Neuron (in vitro differentiated cells): ENCODE data around the gene PPCS.

Experiments
- H2AFZ ChIP-seq: one replicate; pipeline ENCODE4 v1.6.1; 2013; ENCODE audit warnings: low read depth, mild to moderate bottlenecking, inconsistent platforms, low read length, moderate library complexity
- H3K27me3 ChIP-seq: one replicate; pipeline ENCODE4 v1.6.1; 2013; ENCODE audit warnings: low read length; ENCODE audit not compliant: insufficient read depth
- H3K36me3 ChIP-seq: one replicate; pipeline ENCODE4 v1.6.1; 2013; ENCODE audit warnings: low read length; ENCODE audit not compliant: insufficient read depth
- H3K4me1 ChIP-seq: one replicate; pipeline ENCODE4 v1.6.1; 2013; ENCODE audit warnings: low read length; ENCODE audit not compliant: insufficient read depth
- H3K4me3 ChIP-seq: 2 replicates; pipeline ENCODE4 v1.5.1; 2013; ENCODE audit warnings: mild to moderate bottlenecking, low read length, moderate library complexity
- H3K9me3 ChIP-seq: one replicate; pipeline ENCODE4 v1.6.1; 2013; ENCODE audit warnings: low read length

Gene PPCS

DNA sequence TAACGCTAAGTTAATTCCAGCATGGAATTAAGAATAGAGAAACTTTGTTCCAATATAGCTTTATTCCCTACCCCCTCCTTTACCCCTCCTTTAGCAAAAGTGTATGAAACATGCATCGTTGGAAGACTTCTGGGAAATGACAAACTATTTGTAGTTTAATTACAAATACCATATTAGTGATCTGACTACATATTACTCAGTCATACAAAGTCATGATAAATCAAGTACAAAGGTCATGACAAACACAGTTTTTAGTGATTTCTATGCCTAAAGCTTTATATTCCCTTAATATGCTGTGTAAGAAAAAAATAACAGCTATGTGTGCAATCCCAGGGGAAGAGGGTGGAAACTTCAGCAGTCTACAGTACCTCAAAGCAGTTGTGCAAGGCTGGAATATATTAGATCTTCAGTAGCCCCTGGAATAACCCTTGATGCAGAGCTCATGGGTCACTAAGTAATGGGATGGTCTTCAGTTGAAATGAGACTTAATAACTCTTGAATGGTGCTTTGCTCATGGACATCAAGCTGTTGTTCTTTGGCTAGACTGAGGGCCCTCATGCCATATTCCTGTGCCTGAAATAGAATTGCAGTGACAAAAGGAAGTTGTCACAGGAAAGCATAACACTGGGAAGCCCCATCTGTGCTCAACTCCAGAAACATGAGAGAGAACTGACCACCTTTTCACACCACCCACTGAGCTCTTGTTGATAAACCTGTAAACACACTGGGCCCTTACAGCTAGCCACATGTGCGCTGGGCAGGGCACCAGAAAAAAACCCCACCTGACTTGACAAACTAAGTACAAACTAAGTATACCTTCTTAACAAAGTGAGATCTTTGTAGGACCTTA is 25.8 kb upstream of the PPCS start:
- Histone ChIP-seq H3K27me3 (no peaks in the 10 kb centered on the region), H3K9me3 (no peaks in the 10 kb centered on the region), H3K36me3 (no peaks in the 10 kb centered on the region), H2AFZ (no peak overlapping the region), H3K4me1 (no peaks in the 10 kb centered on the region), H3K4me3 (no peak overlapping the region)

DNA sequence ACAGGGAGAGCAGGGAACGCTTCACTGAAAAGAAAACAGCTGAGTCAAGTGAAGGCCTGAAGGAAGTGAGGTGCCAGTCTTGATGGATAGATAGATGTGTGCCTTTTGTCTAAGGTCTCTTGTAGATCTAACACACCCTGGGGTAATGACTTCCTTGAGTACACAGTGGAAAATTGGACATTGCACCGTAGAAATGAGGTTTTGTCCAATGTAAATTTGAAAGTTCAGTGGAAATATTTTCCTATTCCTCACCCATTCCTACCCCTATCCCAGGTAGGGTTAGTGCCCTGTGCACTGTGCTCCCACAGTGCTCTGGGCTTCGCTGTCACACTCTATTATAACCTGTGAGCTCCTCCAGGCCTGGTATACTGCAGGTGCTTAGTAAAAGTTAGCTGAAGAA is 24.8 kb upstream of the PPCS start:
- H3K27me3 ChIP-seq, result no peaks in the 10 kb centered on the region

DNA sequence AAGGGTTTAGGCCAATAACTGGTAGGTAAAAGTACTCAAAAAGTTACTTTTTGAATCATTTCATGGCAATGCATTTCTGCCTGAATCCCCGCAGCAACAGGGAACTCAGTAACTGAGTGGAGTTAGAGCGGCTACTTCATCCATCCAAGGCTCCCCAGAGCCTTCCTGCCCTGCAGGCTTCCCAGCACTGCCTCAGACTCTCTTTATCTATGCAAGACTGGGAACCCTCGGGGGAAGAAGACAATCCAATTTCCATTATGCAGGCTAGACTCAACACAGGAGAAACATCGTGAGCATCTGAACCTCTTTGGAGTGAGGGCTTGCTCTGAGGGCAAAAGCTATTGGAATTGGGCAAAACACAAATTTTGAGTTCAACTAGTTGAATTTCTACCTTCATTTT is 23.6 kb upstream of the PPCS start:
- Histone ChIP-seq H3K27me3 (no peaks in the 10 kb centered on the region), H3K9me3 (no peaks in the 10 kb centered on the region)

More for the DNA sequence above, 24.8 kb upstream of the PPCS start:
- H2AFZ ChIP-seq, result no peak overlapping the region
- H3K36me3 ChIP-seq, result no peaks in the 10 kb centered on the region
- H3K4me3 ChIP-seq, result no peak overlapping the region
- H3K9me3 ChIP-seq, result no peaks in the 10 kb centered on the region
- no peaks in the 10 kb centered on the region for H3K4me1 ChIP-seq

DNA sequence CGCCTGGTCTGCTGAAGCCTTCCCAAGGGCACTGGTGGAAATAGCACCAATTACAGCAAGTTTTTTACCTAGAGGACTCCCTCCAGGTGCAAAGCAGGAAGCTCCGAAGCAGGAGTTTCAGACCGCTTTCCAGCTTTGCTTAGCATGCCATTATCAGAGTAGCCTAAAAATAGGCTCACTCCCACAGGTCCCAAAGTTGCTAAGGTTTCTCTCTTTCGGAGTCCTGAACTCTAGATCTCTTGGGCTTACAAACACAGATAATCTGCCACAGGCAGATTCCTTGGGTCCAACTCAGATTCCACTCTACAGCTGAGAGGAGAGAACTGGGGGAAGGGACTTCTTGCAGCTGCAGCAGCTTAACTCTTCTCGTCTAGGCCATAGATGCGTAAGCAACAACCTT is 23.0 kb upstream of the PPCS start:
- H3K4me1 ChIP-seq, result no peaks in the 10 kb centered on the region
- no peaks in the 10 kb centered on the region for H3K27me3 ChIP-seq
- H3K4me3 ChIP-seq, result no peak overlapping the region
- H3K36me3 ChIP-seq, result no peaks in the 10 kb centered on the region
- H2AFZ ChIP-seq, result no peak overlapping the region
- no peaks in the 10 kb centered on the region for H3K9me3 ChIP-seq

More for the DNA sequence above, 23.6 kb upstream of the PPCS start:
- H3K36me3 ChIP-seq, result no peaks in the 10 kb centered on the region
- H3K4me1 ChIP-seq, result no peaks in the 10 kb centered on the region
- H2AFZ ChIP-seq, result no peak overlapping the region
- no peak overlapping the region for H3K4me3 ChIP-seq

DNA sequence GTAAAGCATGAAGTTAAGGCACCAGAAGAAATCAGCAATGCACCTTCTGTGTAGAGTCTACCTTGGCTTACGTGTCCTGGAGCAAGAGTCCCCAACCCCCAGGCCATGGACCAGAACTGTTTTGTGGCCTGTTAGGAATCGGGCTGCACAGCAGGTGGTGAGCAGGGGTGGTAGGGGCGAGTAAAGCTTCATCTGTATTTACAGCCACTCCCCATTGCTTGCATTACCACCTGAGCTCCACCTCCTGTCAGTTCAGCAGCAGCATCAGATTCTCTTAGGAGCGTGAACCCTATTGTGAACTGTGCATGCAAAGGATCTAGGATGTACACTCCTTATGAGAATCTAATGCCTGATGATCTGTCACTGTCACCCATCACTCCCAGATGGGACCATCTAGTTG is 22.0 kb upstream of the PPCS start:
- Histone ChIP-seq H3K4me3 (no peak overlapping the region), H3K36me3 (no peaks in the 10 kb centered on the region), H3K27me3 (no peaks in the 10 kb centered on the region), H3K4me1 (no peaks in the 10 kb centered on the region), H2AFZ (no peak overlapping the region), H3K9me3 (no peaks in the 10 kb centered on the region)

DNA sequence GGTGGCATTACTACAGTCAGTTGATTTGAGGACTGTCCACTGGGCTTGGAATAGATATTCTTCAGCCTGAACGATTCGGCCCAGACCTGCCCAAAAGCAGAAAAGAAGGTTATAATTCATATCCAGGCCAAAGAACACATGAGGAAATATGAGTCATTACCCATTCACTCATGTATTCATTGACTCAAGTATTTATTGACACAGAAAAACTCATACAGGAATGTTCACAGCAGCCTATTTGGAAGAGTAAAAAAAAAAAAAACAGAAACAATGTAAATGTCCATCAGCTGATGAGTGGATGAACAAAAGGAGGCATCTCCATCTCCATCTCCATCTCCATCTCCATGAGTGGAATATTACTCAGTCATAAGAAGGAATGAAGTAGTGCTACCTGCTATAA is 16.4 kb upstream of the PPCS start:
- no peaks in the 10 kb centered on the region for H3K36me3 ChIP-seq
- no peaks in the 10 kb centered on the region for H3K27me3 ChIP-seq
- H2AFZ ChIP-seq, result no peak overlapping the region
- H3K4me3 ChIP-seq, result no peak overlapping the region
- no peaks in the 10 kb centered on the region for H3K4me1 ChIP-seq
- H3K9me3 ChIP-seq, result no peaks in the 10 kb centered on the region

DNA sequence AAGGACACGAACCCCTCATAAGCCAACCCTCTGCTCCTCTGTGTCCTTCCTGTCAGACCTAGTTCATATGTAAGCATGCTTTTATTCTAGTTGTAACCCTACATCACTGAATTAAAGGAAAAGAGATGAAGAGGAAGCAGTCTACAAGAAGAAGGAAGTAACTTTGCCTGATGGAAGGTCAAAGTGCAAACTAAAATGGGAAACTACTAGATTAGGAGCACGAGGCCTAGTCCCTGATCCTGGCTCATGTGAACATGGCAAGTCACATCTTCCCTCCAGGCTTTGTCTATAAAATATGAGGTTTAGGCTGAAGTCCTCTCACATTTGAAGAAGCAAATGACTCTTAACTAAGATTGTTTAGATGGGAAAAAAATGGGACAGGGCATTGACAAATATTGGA is 13.7 kb upstream of the PPCS start:
- no peak overlapping the region for H3K4me3 ChIP-seq
- no peaks in the 10 kb centered on the region for H3K4me1 ChIP-seq
- no peak overlapping the region for H2AFZ ChIP-seq
- H3K27me3 ChIP-seq, result no peaks in the 10 kb centered on the region
- no peaks in the 10 kb centered on the region for H3K36me3 ChIP-seq
- H3K9me3 ChIP-seq, result no peaks in the 10 kb centered on the region

DNA sequence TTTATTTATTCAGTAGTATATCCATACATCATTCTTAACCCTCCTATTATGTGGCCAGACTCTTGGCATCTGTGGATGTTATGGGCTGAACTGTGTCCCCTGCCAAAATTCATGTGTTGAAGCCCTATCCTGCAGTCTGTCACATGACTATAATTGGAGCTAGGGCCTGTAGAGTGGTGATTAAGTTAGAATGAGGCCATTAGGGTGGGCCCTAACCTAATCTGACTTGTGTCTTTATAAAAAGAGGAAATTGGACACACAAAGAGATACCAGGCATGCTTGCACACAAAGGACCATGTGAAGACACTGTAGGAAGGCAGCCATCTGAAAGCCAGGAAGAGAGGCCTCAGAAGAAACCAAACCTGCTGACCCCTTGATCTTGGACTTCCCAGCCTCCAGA is 7.1 kb upstream of the PPCS start:
- H2AFZ ChIP-seq, result no peak overlapping the region

DNA sequence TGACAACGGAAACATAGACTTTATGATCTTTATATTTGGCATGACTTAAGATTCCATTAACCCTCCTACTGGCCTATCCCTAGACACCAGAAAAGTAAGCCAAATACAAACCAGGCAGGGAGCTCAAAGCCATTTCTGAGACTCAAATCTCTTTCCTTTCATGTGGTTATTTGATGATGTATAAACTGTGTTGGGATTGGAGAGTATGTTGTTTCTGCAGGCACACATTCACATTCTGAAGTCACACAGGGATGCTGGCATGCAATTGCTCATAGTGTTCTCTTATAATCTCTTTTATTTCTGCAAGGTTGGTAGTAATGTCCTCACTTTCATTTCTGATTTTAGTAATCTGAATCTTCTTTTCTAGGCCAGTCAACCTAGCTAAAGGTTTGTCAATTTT is 6.3 kb upstream of the PPCS start:
- Histone ChIP-seq H3K36me3 (no peaks in the 10 kb centered on the region), H3K4me1 (no peaks in the 10 kb centered on the region), H2AFZ (no peak overlapping the region), H3K9me3 (no peaks in the 10 kb centered on the region), H3K27me3 (no peaks in the 10 kb centered on the region), H3K4me3 (no peak overlapping the region)

More for the DNA sequence above, 7.1 kb upstream of the PPCS start:
- Histone ChIP-seq H3K4me3 (no peak overlapping the region), H3K4me1 (no peaks in the 10 kb centered on the region), H3K36me3 (no peaks in the 10 kb centered on the region), H3K9me3 (no peaks in the 10 kb centered on the region), H3K27me3 (no peaks in the 10 kb centered on the region)

DNA sequence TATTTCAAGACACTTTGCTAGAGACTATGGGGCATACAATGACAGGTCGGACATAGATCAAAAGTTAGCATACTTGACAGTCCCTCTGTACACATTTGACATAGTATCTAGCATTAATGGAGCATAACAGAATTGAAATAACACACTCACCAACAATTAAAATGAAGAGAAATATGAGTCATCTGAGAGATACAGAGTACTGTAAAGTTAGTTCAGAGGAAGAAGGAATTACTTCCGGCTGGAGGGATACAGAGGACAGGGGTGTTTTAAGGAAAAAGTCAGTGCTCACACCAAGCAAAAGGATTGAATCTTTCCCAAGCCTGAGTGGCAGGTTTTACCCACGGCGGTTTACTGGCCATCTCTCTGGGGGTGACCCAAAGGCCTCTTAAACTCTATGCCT is 3.0 kb upstream of the PPCS start:
- no peaks in the 10 kb centered on the region for H3K9me3 ChIP-seq
- no peaks in the 10 kb centered on the region for H3K4me1 ChIP-seq
- no peak overlapping the region for H3K4me3 ChIP-seq
- H3K36me3 ChIP-seq, result no peaks in the 10 kb centered on the region
- H3K27me3 ChIP-seq, result no peaks in the 10 kb centered on the region
- H2AFZ ChIP-seq, result no peak overlapping the region

DNA sequence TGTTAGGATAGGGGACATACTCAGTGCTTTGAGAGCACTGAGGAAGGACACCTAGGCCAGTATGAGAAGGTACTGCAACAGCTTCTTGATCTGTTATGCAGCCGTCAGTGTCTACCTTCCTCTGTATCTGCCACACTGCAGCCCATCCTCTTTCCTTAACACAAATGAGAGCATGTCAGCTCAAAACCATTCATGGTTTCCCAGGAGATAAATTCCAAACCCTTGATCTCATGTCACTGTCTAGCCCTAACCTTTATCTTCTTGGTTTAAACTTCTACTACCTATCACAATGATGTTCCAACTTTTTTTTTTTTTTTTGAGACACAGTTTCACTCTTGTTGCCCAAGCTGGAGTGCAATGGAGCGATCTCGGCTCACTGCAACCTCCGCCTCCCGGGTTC is 1.9 kb upstream of the PPCS start:
- H2AFZ ChIP-seq, result no peak overlapping the region
- no peak overlapping the region for H3K4me3 ChIP-seq
- no peaks in the 10 kb centered on the region for H3K9me3 ChIP-seq

DNA sequence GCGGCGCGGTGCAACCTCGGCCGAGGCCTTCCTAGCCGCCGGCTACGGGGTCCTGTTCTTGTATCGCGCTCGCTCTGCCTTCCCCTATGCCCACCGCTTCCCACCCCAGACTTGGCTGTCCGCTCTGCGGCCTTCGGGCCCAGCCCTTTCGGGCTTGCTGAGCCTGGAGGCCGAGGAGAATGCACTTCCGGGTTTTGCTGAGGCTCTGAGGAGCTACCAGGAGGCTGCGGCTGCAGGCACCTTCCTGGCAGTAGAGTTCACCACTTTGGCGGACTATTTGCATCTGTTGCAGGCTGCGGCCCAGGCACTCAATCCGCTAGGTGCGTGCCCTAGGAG is 379 bp downstream of the PPCS start:
- Histone ChIP-seq H3K4me3 (peak overlapping the region; percentile 67), H3K36me3 (peaks cover 3% of the 10 kb centered on the region), H3K27me3 (no peaks in the 10 kb centered on the region), H2AFZ (peak overlapping the region; percentile 56), H3K4me1 (no peaks in the 10 kb centered on the region), H3K9me3 (no peaks in the 10 kb centered on the region)

More for the DNA sequence above, 1.9 kb upstream of the PPCS start:
- peaks cover 3% of the 10 kb centered on the region for H3K36me3 ChIP-seq
- no peaks in the 10 kb centered on the region for H3K27me3 ChIP-seq
- no peaks in the 10 kb centered on the region for H3K4me1 ChIP-seq

DNA sequence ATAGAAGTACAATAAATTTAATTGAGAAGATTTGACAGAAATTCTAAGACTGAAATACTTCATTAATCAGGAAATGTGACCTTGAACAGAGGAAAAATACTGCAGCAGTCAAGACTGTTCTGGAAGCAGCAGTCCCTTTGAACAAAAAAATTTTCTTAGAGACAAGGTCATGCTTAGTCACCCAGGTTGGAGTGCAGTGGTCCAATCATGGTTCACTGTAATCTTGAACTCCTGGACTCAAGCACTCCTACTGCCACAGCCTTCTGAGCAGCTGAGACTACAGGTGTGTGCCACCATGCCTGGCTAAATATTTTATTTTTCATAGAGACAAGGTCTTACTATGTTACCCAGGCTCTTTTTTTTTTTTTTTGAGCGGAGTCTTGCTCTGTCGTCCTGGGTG is 4.9 kb downstream of the PPCS start:
- H2AFZ ChIP-seq, result no peak overlapping the region
- no peaks in the 10 kb centered on the region for H3K9me3 ChIP-seq
- peaks cover 3% of the 10 kb centered on the region for H3K36me3 ChIP-seq
- no peak overlapping the region for H3K4me3 ChIP-seq
- peaks cover 17% of the 10 kb centered on the region for H3K4me1 ChIP-seq
- no peaks in the 10 kb centered on the region for H3K27me3 ChIP-seq
